B cell (primary cell): ENCODE measurements around the gene PSTK.

ENCODE experiments used
- EZH2 ChIP-seq: IDR thresholded peaks from 2 replicates; pipeline ENCODE4 v1.6.1; 2012; ENCODE audit warnings: borderline replicate concordance, low read depth, mild to moderate bottlenecking, moderate library complexity, low read length; ENCODE audit not compliant: insufficient read depth, poor library complexity, severe bottlenecking
- TF ChIP-seq, protein P1 (sequence below): fragments of 200-600 bp; IDR thresholded peaks from one replicate; pipeline ENCODE4 v1.8.0; 2022; ENCODE audit warnings: antibody characterized with exemption, mild to moderate bottlenecking

GRCh38 chr10:122993797-122994336 is 13.7 kb downstream of the PSTK start:
- TF ChIP-seq, protein P1, sequence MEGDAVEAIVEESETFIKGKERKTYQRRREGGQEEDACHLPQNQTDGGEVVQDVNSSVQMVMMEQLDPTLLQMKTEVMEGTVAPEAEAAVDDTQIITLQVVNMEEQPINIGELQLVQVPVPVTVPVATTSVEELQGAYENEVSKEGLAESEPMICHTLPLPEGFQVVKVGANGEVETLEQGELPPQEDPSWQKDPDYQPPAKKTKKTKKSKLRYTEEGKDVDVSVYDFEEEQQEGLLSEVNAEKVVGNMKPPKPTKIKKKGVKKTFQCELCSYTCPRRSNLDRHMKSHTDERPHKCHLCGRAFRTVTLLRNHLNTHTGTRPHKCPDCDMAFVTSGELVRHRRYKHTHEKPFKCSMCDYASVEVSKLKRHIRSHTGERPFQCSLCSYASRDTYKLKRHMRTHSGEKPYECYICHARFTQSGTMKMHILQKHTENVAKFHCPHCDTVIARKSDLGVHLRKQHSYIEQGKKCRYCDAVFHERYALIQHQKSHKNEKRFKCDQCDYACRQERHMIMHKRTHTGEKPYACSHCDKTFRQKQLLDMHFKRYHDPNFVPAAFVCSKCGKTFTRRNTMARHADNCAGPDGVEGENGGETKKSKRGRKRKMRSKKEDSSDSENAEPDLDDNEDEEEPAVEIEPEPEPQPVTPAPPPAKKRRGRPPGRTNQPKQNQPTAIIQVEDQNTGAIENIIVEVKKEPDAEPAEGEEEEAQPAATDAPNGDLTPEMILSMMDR = no peak
- TF ChIP-seq EZH2 = no peak
